Measurements from ENCODE around the gene TSPYL2.

GRCh38 chrX:53135581-53135980 is 53.4 kb downstream of the TSPYL2 start:
- TF ChIP-seq CTCF (IDR thresholded peaks at IDR 0.05) (no peak), EP300 (IDR thresholded peaks at IDR 0.05; ENCODE audit: low read depth) (no peak), POLR2AphosphoS5 (IDR thresholded peaks at IDR 0.05) (no peak), POLR2A (IDR thresholded peaks at IDR 0.05) (no peak)

Measured in transverse colon (tissue), 4 donors.